HepG2 (cell line): ENCODE data around the gene PAXIP1. TPM values are rescaled to one million over a fixed set of nuclear protein-coding genes. Genes with fewer than 3 reads are reported as not detected.

Source experiments
- CC2D1A ChIP-seq: sonication (generic); formaldehyde crosslinking; IDR thresholded peaks from 2 replicates; pipeline ENCODE4 v1.8.1; 2023; ENCODE audit warnings: mild to moderate bottlenecking, missing genetic modification reagents
- KMT2A ChIP-seq: sonication (generic); formaldehyde crosslinking; IDR thresholded peaks from 2 replicates; pipeline ENCODE4 v1.4.0; 2020; ENCODE audit warnings: missing genetic modification reagents
- MEF2D ChIP-seq: sonication (generic); formaldehyde crosslinking; IDR thresholded peaks from 2 replicates; pipeline ENCODE4 v1.5.1; 2020; ENCODE audit warnings: mild to moderate bottlenecking, missing genetic modification reagents
- ONECUT2 ChIP-seq: sonication (generic); formaldehyde crosslinking; IDR thresholded peaks from 2 replicates; pipeline ENCODE4 v1.4.0; 2020; ENCODE audit warnings: missing genetic modification reagents
- SETDB1 ChIP-seq: sonication (generic); formaldehyde crosslinking; IDR thresholded peaks from 2 replicates; pipeline ENCODE4 v1.5.1; 2020; ENCODE audit warnings: missing genetic modification reagents, mild to moderate bottlenecking, borderline replicate concordance
- TAF15 ChIP-seq: fragments of 200-400 bp; formaldehyde crosslinking; IDR thresholded peaks from one replicate; pipeline ENCODE4 v1.6.1; 2018; ENCODE audit warnings: mild to moderate bottlenecking, low read depth, low read length; ENCODE audit not compliant: poor library complexity, severe bottlenecking
- ZFX ChIP-seq: sonication (generic); formaldehyde crosslinking; IDR thresholded peaks from 2 replicates; pipeline ENCODE4 v1.4.0; 2020; ENCODE audit warnings: mild to moderate bottlenecking, low read depth, missing genetic modification reagents, moderate library complexity
- ZNF251 ChIP-seq: sonication (generic); formaldehyde crosslinking; IDR thresholded peaks from 2 replicates; pipeline ENCODE4 v1.9.0; 2021; ENCODE audit warnings: mild to moderate bottlenecking, missing genetic modification reagents
- ZNF430 ChIP-seq: sonication (generic); formaldehyde crosslinking; IDR thresholded peaks from 2 replicates; pipeline ENCODE4 v1.9.0; 2021; ENCODE audit warnings: mild to moderate bottlenecking, missing genetic modification reagents
- ZNF713 ChIP-seq: sonication (generic); formaldehyde crosslinking; IDR thresholded peaks from 2 replicates; pipeline ENCODE4 v1.4.0; 2020; ENCODE audit warnings: mild to moderate bottlenecking, missing genetic modification reagents
- ZNF83 ChIP-seq: sonication (generic); formaldehyde crosslinking; IDR thresholded peaks from 2 replicates; pipeline ENCODE4 v1.4.0; 2020; ENCODE audit warnings: missing genetic modification reagents, mild to moderate bottlenecking, borderline replicate concordance
- polyA plus RNA-seq, 8 experiments: library from polyadenylated mRNA; depleted of rRNA in 3 of 8; stranded (reverse) in 7 of 8; unstranded in 1 of 8; fragments of >200 nt; fragmentation: Illumina TruSeq in 4 of 8; extraction: Trizol in 4 of 8; gene quantifications; 2 replicates each; pipeline versions ENCODE4 v1.2.1 to v1.2.3, GENCODE V29; 2011 to 2016; ENCODE audit warnings: low read depth in 4 of 8, missing spikeins in 1 of 8, mixed read lengths in 1 of 8; ENCODE audit not compliant: insufficient read depth in 1 of 8
- total RNA-seq, 5 experiments: library from RNA; depleted of rRNA; stranded (reverse); fragments of >200 nt; fragmentation: Illumina TruSeq; extraction: Trizol; gene quantifications; 2 replicates each; pipeline ENCODE4 v1.2.3, GENCODE V29; 2016; ENCODE audit warnings: low read depth in 1 of 5
- TF ChIP-seq, protein P1 (sequence below): sonication (generic); formaldehyde crosslinking; IDR thresholded peaks from 2 replicates; pipeline ENCODE4 v1.5.1; 2020; ENCODE audit warnings: mild to moderate bottlenecking, missing genetic modification reagents, moderate library complexity
- TF ChIP-seq, protein P2 (sequence below): sonication (generic); formaldehyde crosslinking; IDR thresholded peaks from 2 replicates; pipeline ENCODE4 v1.4.0; 2020; ENCODE audit warnings: missing genetic modification reagents, borderline replicate concordance
- TF ChIP-seq, protein P3 (sequence below): IDR thresholded peaks from 2 replicates; pipeline ENCODE4 v1.4.0; 2020; ENCODE audit warnings: mild to moderate bottlenecking, missing genetic modification reagents
- TF ChIP-seq, protein P4 (sequence below): sonication (generic); formaldehyde crosslinking; conservative IDR thresholded peaks from 2 replicates; pipeline ENCODE4 v1.4.0; 2020; ENCODE audit warnings: missing genetic modification reagents

The PAXIP1 gene
- total and polyA plus RNA-seq, 2 of the 13 experiments (the other 11 are each of a cell fraction or from before 2014, with no cell fraction given): 11.6 to 16.2 TPM

DNA sequence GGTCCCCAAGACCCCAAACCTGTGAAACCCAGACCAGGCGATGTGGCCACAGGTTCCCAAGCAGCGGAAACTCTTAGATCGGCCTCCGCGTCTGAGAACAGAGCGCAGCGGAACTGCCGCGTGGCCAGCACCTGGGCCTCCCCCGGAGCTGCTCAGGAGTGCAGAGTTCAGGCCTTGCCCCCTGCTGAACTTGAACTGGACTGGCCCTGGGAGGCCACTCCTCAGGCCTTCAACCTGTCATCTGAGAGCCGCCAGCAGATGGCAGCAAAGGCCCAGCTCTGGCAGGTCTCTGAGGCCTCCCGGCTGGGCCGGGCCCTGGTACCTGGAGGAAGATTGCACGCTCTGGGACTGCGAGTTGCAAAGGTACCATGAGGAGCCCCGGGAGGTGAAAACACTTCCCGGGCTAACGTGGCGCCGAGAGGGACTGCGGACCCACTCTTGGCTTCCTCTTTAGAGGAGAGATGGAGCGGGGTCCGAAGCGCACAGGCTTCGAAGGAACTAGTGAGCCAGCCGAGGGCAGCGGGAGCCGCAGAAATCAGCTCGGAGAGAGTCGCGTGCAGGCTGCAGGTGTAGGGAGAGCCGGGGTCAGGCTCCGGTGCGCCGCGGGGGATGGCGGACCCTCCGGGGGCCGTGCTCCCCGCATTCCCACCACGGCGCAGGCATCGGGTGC, 89.2 kb downstream of the PAXIP1 start (continued):
- TF ChIP-seq, protein P1, sequence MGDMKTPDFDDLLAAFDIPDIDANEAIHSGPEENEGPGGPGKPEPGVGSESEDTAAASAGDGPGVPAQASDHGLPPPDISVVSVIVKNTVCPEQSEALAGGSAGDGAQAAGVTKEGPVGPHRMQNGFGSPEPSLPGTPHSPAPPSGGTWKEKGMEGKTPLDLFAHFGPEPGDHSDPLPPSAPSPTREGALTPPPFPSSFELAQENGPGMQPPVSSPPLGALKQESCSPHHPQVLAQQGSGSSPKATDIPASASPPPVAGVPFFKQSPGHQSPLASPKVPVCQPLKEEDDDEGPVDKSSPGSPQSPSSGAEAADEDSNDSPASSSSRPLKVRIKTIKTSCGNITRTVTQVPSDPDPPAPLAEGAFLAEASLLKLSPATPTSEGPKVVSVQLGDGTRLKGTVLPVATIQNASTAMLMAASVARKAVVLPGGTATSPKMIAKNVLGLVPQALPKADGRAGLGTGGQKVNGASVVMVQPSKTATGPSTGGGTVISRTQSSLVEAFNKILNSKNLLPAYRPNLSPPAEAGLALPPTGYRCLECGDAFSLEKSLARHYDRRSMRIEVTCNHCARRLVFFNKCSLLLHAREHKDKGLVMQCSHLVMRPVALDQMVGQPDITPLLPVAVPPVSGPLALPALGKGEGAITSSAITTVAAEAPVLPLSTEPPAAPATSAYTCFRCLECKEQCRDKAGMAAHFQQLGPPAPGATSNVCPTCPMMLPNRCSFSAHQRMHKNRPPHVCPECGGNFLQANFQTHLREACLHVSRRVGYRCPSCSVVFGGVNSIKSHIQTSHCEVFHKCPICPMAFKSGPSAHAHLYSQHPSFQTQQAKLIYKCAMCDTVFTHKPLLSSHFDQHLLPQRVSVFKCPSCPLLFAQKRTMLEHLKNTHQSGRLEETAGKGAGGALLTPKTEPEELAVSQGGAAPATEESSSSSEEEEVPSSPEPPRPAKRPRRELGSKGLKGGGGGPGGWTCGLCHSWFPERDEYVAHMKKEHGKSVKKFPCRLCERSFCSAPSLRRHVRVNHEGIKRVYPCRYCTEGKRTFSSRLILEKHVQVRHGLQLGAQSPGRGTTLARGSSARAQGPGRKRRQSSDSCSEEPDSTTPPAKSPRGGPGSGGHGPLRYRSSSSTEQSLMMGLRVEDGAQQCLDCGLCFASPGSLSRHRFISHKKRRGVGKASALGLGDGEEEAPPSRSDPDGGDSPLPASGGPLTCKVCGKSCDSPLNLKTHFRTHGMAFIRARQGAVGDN: peak; percentile 92
- TF ChIP-seq SETDB1 (CRISPR knock-in tag): no peak
- TF ChIP-seq, protein P2, sequence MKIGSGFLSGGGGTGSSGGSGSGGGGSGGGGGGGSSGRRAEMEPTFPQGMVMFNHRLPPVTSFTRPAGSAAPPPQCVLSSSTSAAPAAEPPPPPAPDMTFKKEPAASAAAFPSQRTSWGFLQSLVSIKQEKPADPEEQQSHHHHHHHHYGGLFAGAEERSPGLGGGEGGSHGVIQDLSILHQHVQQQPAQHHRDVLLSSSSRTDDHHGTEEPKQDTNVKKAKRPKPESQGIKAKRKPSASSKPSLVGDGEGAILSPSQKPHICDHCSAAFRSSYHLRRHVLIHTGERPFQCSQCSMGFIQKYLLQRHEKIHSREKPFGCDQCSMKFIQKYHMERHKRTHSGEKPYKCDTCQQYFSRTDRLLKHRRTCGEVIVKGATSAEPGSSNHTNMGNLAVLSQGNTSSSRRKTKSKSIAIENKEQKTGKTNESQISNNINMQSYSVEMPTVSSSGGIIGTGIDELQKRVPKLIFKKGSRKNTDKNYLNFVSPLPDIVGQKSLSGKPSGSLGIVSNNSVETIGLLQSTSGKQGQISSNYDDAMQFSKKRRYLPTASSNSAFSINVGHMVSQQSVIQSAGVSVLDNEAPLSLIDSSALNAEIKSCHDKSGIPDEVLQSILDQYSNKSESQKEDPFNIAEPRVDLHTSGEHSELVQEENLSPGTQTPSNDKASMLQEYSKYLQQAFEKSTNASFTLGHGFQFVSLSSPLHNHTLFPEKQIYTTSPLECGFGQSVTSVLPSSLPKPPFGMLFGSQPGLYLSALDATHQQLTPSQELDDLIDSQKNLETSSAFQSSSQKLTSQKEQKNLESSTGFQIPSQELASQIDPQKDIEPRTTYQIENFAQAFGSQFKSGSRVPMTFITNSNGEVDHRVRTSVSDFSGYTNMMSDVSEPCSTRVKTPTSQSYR (CRISPR knock-in tag): peak; percentile 59; the same call in 1 of the 2 replicates
- 0 out of 2 replicates have a peak, but pooled peaks have one; percentile 7 for TF ChIP-seq ONECUT2
- no peak for TF ChIP-seq TAF15
- TF ChIP-seq ZFX: peak; percentile 86
- TF ChIP-seq, protein P3, sequence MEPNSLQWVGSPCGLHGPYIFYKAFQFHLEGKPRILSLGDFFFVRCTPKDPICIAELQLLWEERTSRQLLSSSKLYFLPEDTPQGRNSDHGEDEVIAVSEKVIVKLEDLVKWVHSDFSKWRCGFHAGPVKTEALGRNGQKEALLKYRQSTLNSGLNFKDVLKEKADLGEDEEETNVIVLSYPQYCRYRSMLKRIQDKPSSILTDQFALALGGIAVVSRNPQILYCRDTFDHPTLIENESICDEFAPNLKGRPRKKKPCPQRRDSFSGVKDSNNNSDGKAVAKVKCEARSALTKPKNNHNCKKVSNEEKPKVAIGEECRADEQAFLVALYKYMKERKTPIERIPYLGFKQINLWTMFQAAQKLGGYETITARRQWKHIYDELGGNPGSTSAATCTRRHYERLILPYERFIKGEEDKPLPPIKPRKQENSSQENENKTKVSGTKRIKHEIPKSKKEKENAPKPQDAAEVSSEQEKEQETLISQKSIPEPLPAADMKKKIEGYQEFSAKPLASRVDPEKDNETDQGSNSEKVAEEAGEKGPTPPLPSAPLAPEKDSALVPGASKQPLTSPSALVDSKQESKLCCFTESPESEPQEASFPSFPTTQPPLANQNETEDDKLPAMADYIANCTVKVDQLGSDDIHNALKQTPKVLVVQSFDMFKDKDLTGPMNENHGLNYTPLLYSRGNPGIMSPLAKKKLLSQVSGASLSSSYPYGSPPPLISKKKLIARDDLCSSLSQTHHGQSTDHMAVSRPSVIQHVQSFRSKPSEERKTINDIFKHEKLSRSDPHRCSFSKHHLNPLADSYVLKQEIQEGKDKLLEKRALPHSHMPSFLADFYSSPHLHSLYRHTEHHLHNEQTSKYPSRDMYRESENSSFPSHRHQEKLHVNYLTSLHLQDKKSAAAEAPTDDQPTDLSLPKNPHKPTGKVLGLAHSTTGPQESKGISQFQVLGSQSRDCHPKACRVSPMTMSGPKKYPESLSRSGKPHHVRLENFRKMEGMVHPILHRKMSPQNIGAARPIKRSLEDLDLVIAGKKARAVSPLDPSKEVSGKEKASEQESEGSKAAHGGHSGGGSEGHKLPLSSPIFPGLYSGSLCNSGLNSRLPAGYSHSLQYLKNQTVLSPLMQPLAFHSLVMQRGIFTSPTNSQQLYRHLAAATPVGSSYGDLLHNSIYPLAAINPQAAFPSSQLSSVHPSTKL (CRISPR knock-in tag): peak; percentile 84
- TF ChIP-seq CC2D1A (CRISPR knock-in tag): 0 out of 2 replicates have a peak, but pooled peaks have one; percentile 33
- TF ChIP-seq ZNF83: 0 out of 2 replicates have a peak, but pooled peaks have one; percentile 29
- TF ChIP-seq KMT2A: peak; percentile 66; the same call in 1 of the 2 replicates
- TF ChIP-seq ZNF251: no peak
- peak; percentile 83 for TF ChIP-seq MEF2D (CRISPR knock-in tag)
- no peak for TF ChIP-seq ZNF713 (CRISPR knock-in tag)
- TF ChIP-seq, protein P4, sequence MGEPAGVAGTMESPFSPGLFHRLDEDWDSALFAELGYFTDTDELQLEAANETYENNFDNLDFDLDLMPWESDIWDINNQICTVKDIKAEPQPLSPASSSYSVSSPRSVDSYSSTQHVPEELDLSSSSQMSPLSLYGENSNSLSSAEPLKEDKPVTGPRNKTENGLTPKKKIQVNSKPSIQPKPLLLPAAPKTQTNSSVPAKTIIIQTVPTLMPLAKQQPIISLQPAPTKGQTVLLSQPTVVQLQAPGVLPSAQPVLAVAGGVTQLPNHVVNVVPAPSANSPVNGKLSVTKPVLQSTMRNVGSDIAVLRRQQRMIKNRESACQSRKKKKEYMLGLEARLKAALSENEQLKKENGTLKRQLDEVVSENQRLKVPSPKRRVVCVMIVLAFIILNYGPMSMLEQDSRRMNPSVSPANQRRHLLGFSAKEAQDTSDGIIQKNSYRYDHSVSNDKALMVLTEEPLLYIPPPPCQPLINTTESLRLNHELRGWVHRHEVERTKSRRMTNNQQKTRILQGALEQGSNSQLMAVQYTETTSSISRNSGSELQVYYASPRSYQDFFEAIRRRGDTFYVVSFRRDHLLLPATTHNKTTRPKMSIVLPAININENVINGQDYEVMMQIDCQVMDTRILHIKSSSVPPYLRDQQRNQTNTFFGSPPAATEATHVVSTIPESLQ (CRISPR knock-in tag): 0 out of 2 replicates have a peak, but pooled peaks have one; percentile 79
- TF ChIP-seq ZNF430 (CRISPR knock-in tag): 0 out of 2 replicates have a peak, but pooled peaks have one; percentile 34
